Omental fat pad (tissue), 4 donors: ENCODE measurements around the gene TMEM94. TPM values are rescaled to one million over a fixed set of nuclear protein-coding genes. Genes with fewer than 3 reads are reported as not detected.
A peak's percentile ranks its signal among the peaks of the same experiment; 100 is the strongest.

Source experiments
- ATAC-seq: fragments of 150-250 bp; one replicate; pipeline ENCODE4 v1.9.1; 2016; ENCODE audit warnings: mild to moderate bottlenecking, moderate library complexity; ENCODE audit not compliant: low FRiP score
- DNase-seq: peaks from one replicate; pipeline ENCODE4 v3.0.0-alpha.2; 2019; ENCODE audit warnings: low spot score
- CTCF ChIP-seq, 3 donors: fragments of 450-650 bp; IDR thresholded peaks; one replicate each; pipeline ENCODE4 v1.5.1; 2016 to 2017; ENCODE audit warnings: antibody characterized with exemption in 3 of 3, mild to moderate bottlenecking in 3 of 3, moderate library complexity in 2 of 3
- total RNA-seq, 4 donors: library from RNA; depleted of rRNA; stranded (reverse); fragments of >200 nt; gene quantifications; one replicate each; pipeline ENCODE4 v1.1.0, GENCODE V29; 2016

The TMEM94 gene
- total RNA-seq, 4 donors from 2014 or later = 27.9 to 66.0 (median 46.1) TPM

- no peak for TF ChIP-seq CTCF (IDR thresholded peaks at IDR 0.05)
- DNase-seq = no peak
- no peak for ATAC-seq
These were observed 36.2 kb downstream of the TMEM94 start for GRCh38 chr17:75492555-75493168.

DNA sequence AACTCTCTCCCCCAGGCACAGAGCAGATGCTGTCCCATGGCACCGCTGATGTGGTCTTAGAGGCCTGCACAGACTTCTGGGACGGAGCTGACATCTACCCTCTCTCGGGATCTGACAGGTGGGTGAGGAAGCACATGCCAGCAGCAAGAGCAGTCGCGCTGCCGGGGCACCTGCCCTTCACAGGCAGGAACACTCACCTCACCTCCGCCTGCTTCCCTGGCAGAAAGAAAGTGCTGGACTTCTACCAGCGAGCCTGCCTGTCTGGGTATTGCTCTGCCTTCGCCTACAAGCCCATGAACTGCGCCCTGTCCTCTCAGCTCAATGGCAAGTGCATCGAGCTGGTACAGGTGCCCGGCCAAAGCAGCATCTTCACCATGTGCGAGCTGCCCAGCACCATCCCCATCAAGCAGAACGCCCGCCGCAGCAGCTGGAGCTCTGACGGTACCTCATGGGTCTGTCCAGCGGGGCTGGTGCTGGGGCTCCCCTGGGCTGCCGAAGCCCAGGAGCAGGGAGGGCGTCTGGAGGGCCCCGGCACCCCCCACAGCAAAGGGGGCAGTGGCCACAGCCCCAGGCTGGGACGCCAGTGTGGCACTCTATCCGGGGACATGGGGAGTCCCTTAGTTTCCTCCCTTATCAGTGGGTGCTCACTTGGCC lies 37.2 kb downstream of the TMEM94 start:
- no peak for ATAC-seq
- TF ChIP-seq CTCF (IDR thresholded peaks at IDR 0.05) = no peak
- DNase-seq = no peak

DNA sequence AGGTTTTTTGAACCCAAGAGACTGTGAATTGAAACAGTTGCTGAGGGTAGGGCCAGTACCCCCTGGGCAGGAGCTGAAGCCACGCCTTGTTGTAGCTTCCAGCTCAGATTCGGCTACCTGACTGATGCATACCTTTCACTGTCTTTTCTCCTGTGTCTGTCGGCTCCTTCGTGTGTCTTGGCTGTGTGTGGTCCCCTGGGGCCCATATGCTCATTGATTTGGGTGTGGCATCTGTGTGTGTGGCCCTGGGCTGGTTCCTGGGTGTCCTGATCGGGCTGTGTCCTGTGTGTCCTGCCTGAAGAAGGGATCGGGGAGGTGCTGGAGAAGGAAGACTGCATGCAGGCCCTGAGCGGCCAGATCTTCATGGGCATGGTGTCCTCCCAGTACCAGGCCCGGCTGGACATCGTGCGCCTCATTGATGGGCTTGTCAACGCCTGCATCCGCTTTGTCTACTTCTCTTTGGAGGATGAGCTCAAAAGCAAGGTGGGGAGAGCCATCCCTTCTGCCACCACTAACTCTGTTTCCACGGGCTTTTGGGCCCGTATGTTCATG lies 38.0 kb downstream of the TMEM94 start:
- DNase-seq = no peak
- ATAC-seq = no peak
- TF ChIP-seq CTCF (IDR thresholded peaks at IDR 0.05) = no peak

DNA sequence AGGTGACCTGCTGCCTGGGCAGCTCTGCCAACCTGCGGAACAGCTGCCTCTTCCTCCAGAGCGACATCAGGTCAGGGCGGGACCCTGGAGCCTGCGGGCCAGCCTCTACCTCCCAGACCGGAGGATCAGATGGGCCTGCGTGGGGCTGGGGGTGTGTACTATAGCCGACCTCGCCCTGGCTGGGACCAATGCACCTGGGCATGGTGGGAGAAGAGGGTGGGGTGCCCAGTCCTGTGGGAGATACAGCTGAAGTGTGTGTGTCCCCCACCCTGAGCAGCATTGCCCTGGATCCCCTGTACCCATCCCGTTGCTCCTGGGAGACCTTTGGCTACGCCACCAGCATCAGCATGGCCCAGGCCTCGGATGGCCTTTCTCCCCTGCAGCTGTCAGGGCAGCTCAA lies 39.6 kb downstream of the TMEM94 start:
- TF ChIP-seq CTCF (IDR thresholded peaks at IDR 0.05) = no peak
- no peak for ATAC-seq
- DNase-seq = no peak

DNA sequence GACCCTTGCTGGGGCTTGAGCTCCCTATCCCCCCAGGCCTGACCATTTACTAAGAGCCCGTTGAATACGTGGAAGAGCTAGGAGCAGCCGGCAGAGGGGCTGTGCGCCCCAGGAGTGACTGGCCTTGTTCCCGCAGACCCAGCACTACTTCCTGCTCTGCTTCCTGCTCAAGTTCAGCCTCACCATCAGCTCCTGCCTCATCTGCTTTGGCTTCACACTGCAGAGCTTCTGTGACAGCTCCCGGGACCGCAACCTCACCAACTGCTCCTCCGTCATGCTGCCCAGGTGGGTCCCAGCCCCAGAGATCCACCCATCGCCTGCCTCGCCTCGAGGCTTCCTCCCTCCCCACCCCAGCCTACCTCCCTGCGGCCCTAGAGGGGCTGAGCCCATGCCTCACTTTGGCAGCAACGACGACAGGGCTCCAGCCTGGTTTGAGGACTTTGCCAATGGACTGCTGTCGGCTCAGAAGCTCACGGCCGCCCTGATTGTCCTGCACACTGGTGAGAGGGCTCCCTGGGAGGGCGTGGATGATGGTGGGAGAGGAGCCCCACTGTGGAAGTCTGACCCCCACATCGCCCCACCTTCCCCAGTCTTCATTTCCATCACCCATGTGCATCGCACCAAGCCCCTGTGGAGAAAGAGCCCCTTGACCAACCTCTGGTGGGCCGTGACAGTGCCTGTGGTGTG lies 41.7 kb downstream of the TMEM94 start:
- DNase-seq (no peak), ATAC-seq (no peak)
- no peak for TF ChIP-seq CTCF (IDR thresholded peaks at IDR 0.05)

GRCh38 chr17:75498726-75499213 lies 42.3 kb downstream of the TMEM94 start:
- TF ChIP-seq CTCF (IDR thresholded peaks at IDR 0.05) = no peak
- no peak for DNase-seq
- peak; percentile 6 for ATAC-seq
